Measurements from ENCODE around the gene TLX3. TPM values are rescaled to one million over a fixed set of nuclear protein-coding genes. Genes with fewer than 3 reads are reported as not detected.

The TLX3 gene
- total RNA-seq, 1 donor from 2014 or later: not detected

- H3K9me3 Mint-ChIP-seq: no peaks in the 10 kb centered on the region
- H3K27ac Mint-ChIP-seq: no peak overlapping the region
- peaks cover 4% of the 10 kb centered on the region for H3K4me1 Mint-ChIP-seq (ENCODE audit: low read depth)
- intact Hi-C loops (cut with micrococcal nuclease): loop anchor here (10.0 kb wide), 1 partner anchor 105 kb away; the partner anchor contains the start of gene FGF18
- H3K27me3 Mint-ChIP-seq (ENCODE audit: low read depth): peaks cover 65% of the 10 kb centered on the region
- no peak for DNase-seq (ENCODE audit: low spot score)
- peaks cover 4% of the 10 kb centered on the region for H3K36me3 Mint-ChIP-seq (ENCODE audit: low read depth)
- no peak overlapping the region for H3K4me3 Mint-ChIP-seq (ENCODE audit: low read depth)
Observed at GRCh38 chr5:171309276-171310211, 496 bp downstream of the TLX3 start.

DNA sequence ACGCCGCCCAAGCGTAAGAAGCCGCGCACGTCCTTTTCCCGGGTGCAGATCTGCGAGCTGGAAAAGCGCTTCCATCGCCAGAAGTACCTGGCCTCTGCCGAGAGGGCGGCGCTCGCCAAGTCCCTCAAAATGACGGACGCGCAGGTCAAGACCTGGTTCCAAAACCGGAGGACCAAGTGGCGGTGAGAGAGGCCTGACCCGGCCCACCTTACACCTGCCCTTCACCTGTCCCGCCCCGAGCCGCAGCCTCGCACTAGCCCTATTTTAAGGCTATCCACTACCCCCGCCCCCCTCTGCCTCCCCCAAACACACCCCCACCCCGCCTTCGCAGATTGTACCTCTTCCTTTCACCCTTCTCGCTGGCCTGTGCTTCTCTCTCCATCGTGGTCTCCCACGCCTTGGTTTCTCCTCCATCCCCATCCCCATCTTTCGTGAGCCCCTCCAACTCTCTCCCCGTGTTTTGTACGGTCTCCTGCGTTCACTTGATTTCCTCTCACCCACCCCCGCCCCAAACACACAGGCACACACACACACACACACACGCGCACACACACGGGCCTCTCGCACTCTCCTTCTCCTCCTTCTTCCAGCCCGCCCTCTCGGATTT, 1.3 kb downstream of the TLX3 start:
- intact Hi-C loops (cut with micrococcal nuclease): loop anchor here (10.0 kb wide), 1 partner anchor 104 kb away; the partner anchor contains the start of gene FGF18
- H3K4me3 Mint-ChIP-seq (ENCODE audit: low read depth): no peak overlapping the region
- peak overlapping the region; percentile 46 for H3K27ac Mint-ChIP-seq
- peaks cover 4% of the 10 kb centered on the region for H3K4me1 Mint-ChIP-seq (ENCODE audit: low read depth)
- no peak for DNase-seq (ENCODE audit: low spot score)
- no peaks in the 10 kb centered on the region for H3K9me3 Mint-ChIP-seq
- peaks cover 66% of the 10 kb centered on the region for H3K27me3 Mint-ChIP-seq (ENCODE audit: low read depth)
- H3K36me3 Mint-ChIP-seq (ENCODE audit: low read depth): peaks cover 4% of the 10 kb centered on the region

DNA sequence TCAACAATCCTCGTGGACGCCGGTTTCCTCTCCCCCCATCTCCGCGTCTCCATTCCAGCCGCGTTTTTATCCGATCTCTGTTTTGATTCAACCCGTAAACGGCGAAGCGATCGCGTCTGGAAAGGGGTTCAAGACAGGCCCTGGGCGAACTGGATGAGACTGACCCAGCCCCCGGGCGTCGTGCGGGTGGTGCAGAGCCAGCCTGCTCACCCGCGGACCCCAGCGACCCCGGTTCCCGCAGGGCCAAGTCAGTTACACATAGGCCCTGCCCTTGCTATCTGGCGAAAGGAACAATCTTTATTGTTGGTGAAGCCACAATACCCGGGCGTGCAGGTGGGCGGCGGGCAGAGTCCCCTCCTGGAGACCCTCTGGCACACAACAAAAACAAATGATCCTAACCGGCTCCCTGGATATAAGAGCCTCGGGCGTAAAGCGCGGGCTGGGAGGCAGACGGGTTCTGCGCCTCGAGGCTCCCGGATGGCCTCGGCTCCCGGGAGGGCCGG, 1.8 kb downstream of the TLX3 start:
- peaks cover 4% of the 10 kb centered on the region for H3K36me3 Mint-ChIP-seq (ENCODE audit: low read depth)
- peaks cover 63% of the 10 kb centered on the region for H3K27me3 Mint-ChIP-seq (ENCODE audit: low read depth)
- H3K27ac Mint-ChIP-seq: no peak overlapping the region
- intact Hi-C loops (cut with micrococcal nuclease): loop anchor here (10.0 kb wide), 1 partner anchor 104 kb away; the partner anchor contains the start of gene FGF18
- H3K4me1 Mint-ChIP-seq (ENCODE audit: low read depth): peaks cover 4% of the 10 kb centered on the region
- no peaks in the 10 kb centered on the region for H3K9me3 Mint-ChIP-seq
- no peak overlapping the region for H3K4me3 Mint-ChIP-seq (ENCODE audit: low read depth)
- DNase-seq (ENCODE audit: low spot score): no peak

- Mint-ChIP-seq H3K27me3 (ENCODE audit: low read depth) (peaks cover 66% of the 10 kb centered on the region), H3K36me3 (ENCODE audit: low read depth) (peaks cover 4% of the 10 kb centered on the region), H3K4me1 (ENCODE audit: low read depth) (peaks cover 4% of the 10 kb centered on the region), H3K9me3 (no peaks in the 10 kb centered on the region), H3K4me3 (ENCODE audit: low read depth) (no peak overlapping the region), H3K27ac (no peak overlapping the region)
- intact Hi-C loops (cut with micrococcal nuclease): loop anchor here (2.0 to 10.0 kb wide), 2 partner anchors 103 to 1923 kb away; partner anchors contain the start of genes FGF18 and NKX2-5
- no peak for DNase-seq (ENCODE audit: low spot score)
Observed at GRCh38 chr5:171311322-171312077, 2.5 kb downstream of the TLX3 start.

DNA sequence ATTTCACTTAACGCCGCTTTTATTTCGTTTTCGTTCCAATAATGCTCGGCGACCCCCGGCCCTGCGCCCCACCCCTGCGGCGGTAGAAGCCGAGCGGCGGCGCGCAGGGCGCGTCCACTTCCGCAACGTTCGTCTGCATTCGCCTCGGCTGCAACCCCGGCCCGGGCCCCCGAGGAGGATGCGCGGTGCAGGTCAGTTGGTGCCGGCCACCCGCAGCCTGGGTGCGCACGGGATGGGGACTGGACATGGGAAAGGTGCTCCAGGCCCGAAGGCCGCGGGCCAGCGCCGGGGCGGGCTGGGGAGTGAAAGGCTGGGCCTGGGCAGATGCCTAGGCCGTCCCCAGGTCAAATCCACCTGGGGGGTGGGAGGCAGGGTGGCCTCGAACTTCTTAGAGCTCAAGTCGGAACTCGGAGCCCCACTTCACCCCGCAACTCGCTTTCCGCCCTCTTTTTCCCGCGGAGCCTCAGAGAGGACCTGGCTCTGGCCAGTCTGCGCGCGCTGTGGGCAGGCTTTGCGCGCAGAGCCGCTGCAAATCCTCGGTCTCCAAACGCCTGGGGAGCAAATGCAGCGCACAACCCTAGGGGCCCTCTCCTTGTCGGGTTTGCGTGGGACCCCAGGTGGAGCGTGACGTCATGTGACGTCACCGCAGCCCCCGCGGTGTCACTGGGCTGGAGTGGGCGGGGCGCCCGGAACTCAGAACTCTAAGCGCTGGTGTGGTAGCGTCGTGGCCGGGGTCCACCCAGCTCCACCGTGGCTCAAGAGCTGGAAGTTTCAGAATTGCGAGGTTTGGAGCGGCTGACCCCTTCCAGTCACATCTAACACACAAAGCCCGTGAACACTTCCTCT, 3.3 kb downstream of the TLX3 start:
- Mint-ChIP-seq H3K9me3 (no peaks in the 10 kb centered on the region), H3K36me3 (ENCODE audit: low read depth) (peaks cover 4% of the 10 kb centered on the region), H3K4me1 (ENCODE audit: low read depth) (peaks cover 4% of the 10 kb centered on the region), H3K4me3 (ENCODE audit: low read depth) (no peak overlapping the region), H3K27ac (peak overlapping the region; percentile 17), H3K27me3 (ENCODE audit: low read depth) (peaks cover 67% of the 10 kb centered on the region)
- intact Hi-C loops (cut with micrococcal nuclease): loop anchor here (2.0 to 10.0 kb wide), 2 partner anchors 102 to 1922 kb away; partner anchors contain the start of genes FGF18 and NKX2-5
- DNase-seq (ENCODE audit: low spot score): no peak

GRCh38 chr5:171313481-171314206, 4.6 kb downstream of the TLX3 start:
- Mint-ChIP-seq H3K36me3 (ENCODE audit: low read depth) (peaks cover 4% of the 10 kb centered on the region), H3K9me3 (no peaks in the 10 kb centered on the region), H3K4me3 (ENCODE audit: low read depth) (no peak overlapping the region), H3K27ac (no peak overlapping the region), H3K4me1 (ENCODE audit: low read depth) (peaks cover 4% of the 10 kb centered on the region), H3K27me3 (ENCODE audit: low read depth) (peaks cover 69% of the 10 kb centered on the region)
- DNase-seq (ENCODE audit: low spot score): no peak
- intact Hi-C loops (cut with micrococcal nuclease): loop anchor here (2.0 to 10.0 kb wide), 2 partner anchors 101 to 1921 kb away; partner anchors contain the start of genes FGF18 and NKX2-5

GRCh38 chr5:171314728-171315385, 5.8 kb downstream of the TLX3 start:
- peaks cover 73% of the 10 kb centered on the region for H3K27me3 Mint-ChIP-seq (ENCODE audit: low read depth)
- H3K4me1 Mint-ChIP-seq (ENCODE audit: low read depth): peaks cover 4% of the 10 kb centered on the region
- no peak overlapping the region for H3K27ac Mint-ChIP-seq
- DNase-seq (ENCODE audit: low spot score): no peak
- H3K36me3 Mint-ChIP-seq (ENCODE audit: low read depth): peaks cover 4% of the 10 kb centered on the region
- intact Hi-C loops (cut with micrococcal nuclease): loop anchor here (10.0 kb wide), 1 partner anchor 100 kb away; the partner anchor contains the start of gene FGF18
- no peaks in the 10 kb centered on the region for H3K9me3 Mint-ChIP-seq
- H3K4me3 Mint-ChIP-seq (ENCODE audit: low read depth): no peak overlapping the region

DNA sequence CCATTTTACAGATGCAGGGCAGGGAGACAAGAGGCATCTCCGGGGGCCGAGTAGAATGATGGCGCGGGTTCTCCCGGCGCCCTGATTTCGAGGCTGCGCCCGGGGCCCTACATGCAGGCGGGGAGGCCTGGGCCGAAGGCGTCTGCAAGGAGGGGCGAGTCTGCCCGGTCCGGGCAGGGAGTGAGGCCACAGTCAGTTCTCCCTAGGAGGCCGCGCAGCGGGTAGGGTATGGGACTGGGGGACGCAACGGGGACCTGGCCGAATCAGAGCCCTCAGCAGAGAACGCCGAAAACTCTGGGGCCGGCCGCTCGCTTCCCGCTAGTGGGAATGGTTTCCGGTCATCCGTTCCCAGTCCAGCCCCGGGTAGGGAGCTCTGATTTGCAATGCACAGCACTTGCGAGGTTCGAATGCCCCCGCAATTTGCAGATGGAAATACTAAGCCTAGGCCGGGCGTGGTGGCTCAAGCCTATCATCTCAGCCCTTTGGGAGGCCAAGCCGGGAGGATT, 6.4 kb downstream of the TLX3 start:
- intact Hi-C loops (cut with micrococcal nuclease): loop anchor here (10.0 kb wide), 1 partner anchor 99 kb away; the partner anchor contains the start of gene FGF18
- H3K27me3 Mint-ChIP-seq (ENCODE audit: low read depth): peaks cover 73% of the 10 kb centered on the region
- H3K4me1 Mint-ChIP-seq (ENCODE audit: low read depth): peaks cover 4% of the 10 kb centered on the region
- H3K36me3 Mint-ChIP-seq (ENCODE audit: low read depth): peaks cover 4% of the 10 kb centered on the region
- H3K4me3 Mint-ChIP-seq (ENCODE audit: low read depth): no peak overlapping the region
- H3K27ac Mint-ChIP-seq: no peak overlapping the region
- no peak for DNase-seq (ENCODE audit: low spot score)
- H3K9me3 Mint-ChIP-seq: no peaks in the 10 kb centered on the region

DNA sequence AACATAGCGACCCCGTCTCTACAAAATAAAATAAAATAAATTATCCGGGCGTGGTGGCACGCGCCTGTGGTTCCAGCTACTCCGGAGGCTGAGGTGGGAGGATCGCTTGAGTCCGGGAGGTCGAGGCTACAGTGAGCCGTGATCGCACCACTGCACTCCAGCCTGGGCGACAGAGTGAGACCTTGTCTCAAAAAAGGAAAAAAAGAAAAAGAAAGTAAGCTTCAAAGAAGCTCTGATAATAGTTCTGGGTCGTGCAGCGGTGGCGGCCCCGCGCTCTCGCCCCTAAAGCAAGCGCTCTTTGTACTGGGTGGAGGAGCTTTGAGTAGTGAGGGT, 6.8 kb downstream of the TLX3 start:
- H3K27me3 Mint-ChIP-seq (ENCODE audit: low read depth): peaks cover 69% of the 10 kb centered on the region

DNA sequence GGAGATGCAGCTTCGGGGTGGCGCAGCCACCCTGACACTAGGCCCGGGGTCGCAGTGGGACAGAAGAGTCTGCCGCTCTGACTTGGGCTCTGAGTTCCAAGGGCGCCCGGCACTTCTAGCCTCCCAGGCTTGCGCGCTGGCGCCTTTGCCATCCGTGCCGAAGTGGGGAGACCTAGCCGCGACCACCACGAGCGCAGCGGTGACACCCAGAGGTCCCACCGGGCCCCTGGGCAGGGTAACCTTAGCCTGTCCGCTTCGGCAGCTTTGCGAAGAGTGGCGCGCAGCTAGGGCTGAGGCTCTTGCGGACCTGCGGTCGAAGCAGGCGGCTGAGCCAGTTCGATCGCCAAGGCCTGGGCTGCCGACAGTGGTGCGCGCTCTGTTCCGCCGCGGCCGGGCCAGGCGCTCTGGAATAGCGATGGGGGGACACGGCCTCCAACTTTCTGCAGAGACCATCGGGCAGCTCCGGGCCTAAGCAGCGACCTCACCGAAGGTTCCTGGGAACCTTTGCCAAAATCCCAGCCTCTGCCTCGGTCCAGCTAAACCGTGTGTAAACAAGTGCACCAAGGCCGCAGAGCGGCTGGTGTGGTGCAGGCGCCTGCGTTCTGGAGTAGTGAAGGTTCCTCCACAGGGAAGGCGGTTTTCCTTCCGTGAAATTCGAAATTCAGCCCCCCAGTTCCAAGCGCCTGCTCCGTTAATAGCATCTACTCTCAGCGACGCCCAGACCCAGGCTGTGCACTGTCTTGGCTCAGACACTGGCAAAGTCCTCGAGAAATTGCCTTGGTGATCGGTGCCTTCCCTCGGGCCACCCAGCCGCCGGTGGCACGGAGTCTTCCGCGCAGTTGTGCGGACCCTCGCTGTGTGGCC, 7.4 kb downstream of the TLX3 start:
- Mint-ChIP-seq H3K27ac (no peak overlapping the region), H3K4me1 (ENCODE audit: low read depth) (peaks cover 4% of the 10 kb centered on the region), H3K4me3 (ENCODE audit: low read depth) (no peak overlapping the region), H3K36me3 (ENCODE audit: low read depth) (peaks cover 4% of the 10 kb centered on the region), H3K27me3 (ENCODE audit: low read depth) (peaks cover 71% of the 10 kb centered on the region), H3K9me3 (no peaks in the 10 kb centered on the region)
- DNase-seq (ENCODE audit: low spot score): no peak
- intact Hi-C loops (cut with micrococcal nuclease): loop anchor here (10.0 kb wide), 1 partner anchor 98 kb away; the partner anchor contains the start of gene FGF18

More for the DNA sequence above, 6.8 kb downstream of the TLX3 start:
- Mint-ChIP-seq H3K4me3 (ENCODE audit: low read depth) (no peak overlapping the region), H3K27ac (no peak overlapping the region), H3K36me3 (ENCODE audit: low read depth) (peaks cover 4% of the 10 kb centered on the region), H3K9me3 (no peaks in the 10 kb centered on the region), H3K4me1 (ENCODE audit: low read depth) (peaks cover 4% of the 10 kb centered on the region)
- intact Hi-C loops (cut with micrococcal nuclease): loop anchor here (10.0 kb wide), 1 partner anchor 99 kb away; the partner anchor contains the start of gene FGF18
- no peak for DNase-seq (ENCODE audit: low spot score)
